Measurements from ENCODE around the gene SUCLG2.

Gene SUCLG2

GRCh38 chr3:67692621-67693020 lies 38.2 kb upstream of the SUCLG2 start:
- Histone ChIP-seq H3K4me2 (ENCODE audit: low read length) (no peak overlapping the region), H3K4me1 (ENCODE audit: control insufficient read depth, low read length) (no peaks in the 10 kb centered on the region), H4K20me1 (ENCODE audit: control insufficient read depth, insufficient read depth, low read depth, low read length) (no peaks in the 10 kb centered on the region), H3K9me2 (replicated peaks; ENCODE audit: control insufficient read depth, low read length) (no peaks in the 10 kb centered on the region), H3K9me3 (ENCODE audit: control insufficient read depth, insufficient read depth, low read length) (no peaks in the 10 kb centered on the region), H3K27ac (ENCODE audit: low read depth, low read length) (no peak overlapping the region), H3K27me3 (ENCODE audit: control insufficient read depth, low read length) (no peaks in the 10 kb centered on the region), H3F3A (ENCODE audit: control insufficient read depth, insufficient read depth) (no peaks in the 10 kb centered on the region), H3K79me2 (ENCODE audit: control insufficient read depth, low read length) (no peaks in the 10 kb centered on the region), H3K36me3 (ENCODE audit: control insufficient read depth, low read length) (no peaks in the 10 kb centered on the region), H3K4me3 (ENCODE audit: low read length) (no peak overlapping the region)
- TF ChIP-seq, protein P1, sequence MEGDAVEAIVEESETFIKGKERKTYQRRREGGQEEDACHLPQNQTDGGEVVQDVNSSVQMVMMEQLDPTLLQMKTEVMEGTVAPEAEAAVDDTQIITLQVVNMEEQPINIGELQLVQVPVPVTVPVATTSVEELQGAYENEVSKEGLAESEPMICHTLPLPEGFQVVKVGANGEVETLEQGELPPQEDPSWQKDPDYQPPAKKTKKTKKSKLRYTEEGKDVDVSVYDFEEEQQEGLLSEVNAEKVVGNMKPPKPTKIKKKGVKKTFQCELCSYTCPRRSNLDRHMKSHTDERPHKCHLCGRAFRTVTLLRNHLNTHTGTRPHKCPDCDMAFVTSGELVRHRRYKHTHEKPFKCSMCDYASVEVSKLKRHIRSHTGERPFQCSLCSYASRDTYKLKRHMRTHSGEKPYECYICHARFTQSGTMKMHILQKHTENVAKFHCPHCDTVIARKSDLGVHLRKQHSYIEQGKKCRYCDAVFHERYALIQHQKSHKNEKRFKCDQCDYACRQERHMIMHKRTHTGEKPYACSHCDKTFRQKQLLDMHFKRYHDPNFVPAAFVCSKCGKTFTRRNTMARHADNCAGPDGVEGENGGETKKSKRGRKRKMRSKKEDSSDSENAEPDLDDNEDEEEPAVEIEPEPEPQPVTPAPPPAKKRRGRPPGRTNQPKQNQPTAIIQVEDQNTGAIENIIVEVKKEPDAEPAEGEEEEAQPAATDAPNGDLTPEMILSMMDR (IDR thresholded peaks at IDR 0.05; ENCODE audit: low read depth, low read length, poor library complexity, severe bottlenecking): no peak
- no peak for TF ChIP-seq EZH2phosphoT487 (IDR thresholded peaks at IDR 0.05; ENCODE audit: borderline replicate concordance, low read length)

DNA sequence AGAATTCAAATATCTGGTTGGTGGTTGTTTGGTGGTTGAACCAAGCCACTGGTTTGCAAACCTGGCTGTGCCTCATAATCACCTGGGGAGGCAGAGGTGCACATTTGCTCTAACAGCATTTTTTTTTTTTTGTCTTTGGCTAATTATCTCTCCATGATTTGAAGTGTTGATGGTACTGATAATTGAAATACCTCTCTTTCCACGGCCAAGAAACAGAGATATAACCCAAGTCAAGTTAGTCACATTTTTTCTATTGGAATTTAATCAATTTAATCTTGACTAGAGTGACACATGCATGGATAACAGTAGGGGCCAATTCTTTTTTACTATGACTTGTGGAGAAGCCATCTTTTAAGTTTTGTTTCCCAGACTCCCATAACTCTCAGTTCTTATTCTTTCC lies 37.5 kb upstream of the SUCLG2 start:
- no peak overlapping the region for H3K27ac ChIP-seq (ENCODE audit: low read depth, low read length)
- peaks cover 5% of the 10 kb centered on the region for H3K9me3 ChIP-seq (ENCODE audit: control insufficient read depth, insufficient read depth, low read length)
- TF ChIP-seq, protein P1 (IDR thresholded peaks at IDR 0.05; ENCODE audit: low read depth, low read length, poor library complexity, severe bottlenecking): no peak
- TF ChIP-seq EZH2phosphoT487 (IDR thresholded peaks at IDR 0.05; ENCODE audit: borderline replicate concordance, low read length): no peak
- H4K20me1 ChIP-seq (ENCODE audit: control insufficient read depth, insufficient read depth, low read depth, low read length): no peaks in the 10 kb centered on the region
- no peaks in the 10 kb centered on the region for H3F3A ChIP-seq (ENCODE audit: control insufficient read depth, insufficient read depth)
- no peak overlapping the region for H3K4me2 ChIP-seq (ENCODE audit: low read length)
- peaks cover 4% of the 10 kb centered on the region for H3K36me3 ChIP-seq (ENCODE audit: control insufficient read depth, low read length)
- H3K79me2 ChIP-seq (ENCODE audit: control insufficient read depth, low read length): no peaks in the 10 kb centered on the region
- H3K9me2 ChIP-seq (replicated peaks; ENCODE audit: control insufficient read depth, low read length): no peaks in the 10 kb centered on the region
- H3K27me3 ChIP-seq (ENCODE audit: control insufficient read depth, low read length): no peaks in the 10 kb centered on the region
- peaks cover 5% of the 10 kb centered on the region for H3K4me1 ChIP-seq (ENCODE audit: control insufficient read depth, low read length)
- no peak overlapping the region for H3K4me3 ChIP-seq (ENCODE audit: low read length)

DNA sequence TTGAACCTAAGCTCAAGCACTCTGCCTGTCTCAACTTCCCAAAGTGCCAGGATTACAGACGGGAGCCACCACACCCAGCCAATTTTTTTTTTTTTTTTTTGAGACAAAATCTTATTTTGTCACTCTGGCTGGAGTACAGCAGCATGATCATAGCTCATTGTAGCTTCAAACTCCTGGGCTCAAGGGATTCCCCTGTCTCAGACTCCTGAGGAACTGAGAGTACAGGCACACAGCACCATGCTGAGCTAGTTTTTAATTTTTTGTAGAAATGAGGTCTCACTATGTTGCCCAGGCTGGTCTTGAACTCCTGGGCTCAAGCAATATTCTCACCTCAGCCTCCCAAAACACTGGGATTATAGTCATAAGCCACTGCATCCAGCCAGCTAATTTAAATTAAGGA lies 36.8 kb upstream of the SUCLG2 start:
- Histone ChIP-seq H3F3A (ENCODE audit: control insufficient read depth, insufficient read depth) (no peaks in the 10 kb centered on the region), H3K4me2 (ENCODE audit: low read length) (no peak overlapping the region)

More for the DNA sequence above, 36.8 kb upstream of the SUCLG2 start:
- H3K9me3 ChIP-seq (ENCODE audit: control insufficient read depth, insufficient read depth, low read length): peaks cover 8% of the 10 kb centered on the region
- H3K27ac ChIP-seq (ENCODE audit: low read depth, low read length): no peak overlapping the region
- no peaks in the 10 kb centered on the region for H4K20me1 ChIP-seq (ENCODE audit: control insufficient read depth, insufficient read depth, low read depth, low read length)
- TF ChIP-seq, protein P1 (IDR thresholded peaks at IDR 0.05; ENCODE audit: low read depth, low read length, poor library complexity, severe bottlenecking): no peak
- no peak for TF ChIP-seq EZH2phosphoT487 (IDR thresholded peaks at IDR 0.05; ENCODE audit: borderline replicate concordance, low read length)
- H3K36me3 ChIP-seq (ENCODE audit: control insufficient read depth, low read length): peaks cover 11% of the 10 kb centered on the region
- peaks cover 12% of the 10 kb centered on the region for H3K4me1 ChIP-seq (ENCODE audit: control insufficient read depth, low read length)
- H3K27me3 ChIP-seq (ENCODE audit: control insufficient read depth, low read length): no peaks in the 10 kb centered on the region
- no peaks in the 10 kb centered on the region for H3K9me2 ChIP-seq (replicated peaks; ENCODE audit: control insufficient read depth, low read length)
- no peak overlapping the region for H3K4me3 ChIP-seq (ENCODE audit: low read length)
- H3K79me2 ChIP-seq (ENCODE audit: control insufficient read depth, low read length): no peaks in the 10 kb centered on the region

Data from DOHH2 (cell line).